Left ventricle myocardium inferior (tissue), 1 donor: ENCODE measurements around the gene SLC35G6. TPM values are rescaled to one million over a fixed set of nuclear protein-coding genes. Genes with fewer than 3 reads are reported as not detected.
"Not testable (repeated sequence)": the region's sequence is repeated elsewhere in the genome, so short reads cannot be mapped to it uniquely, and the experiment has no call there.

Source experiments
- DNase-seq: peaks from one replicate; pipeline ENCODE4 v3.0.0-alpha.2; 2020
- H3K27ac ChIP-seq: fragments of 200-600 bp; replicated peaks from 2 replicates; pipeline ENCODE4 v1.8.0; 2021
- H3K27me3 ChIP-seq: fragments of 200-600 bp; 2 replicates; pipeline ENCODE4 v1.8.0; 2021; ENCODE audit warnings: low read depth
- H3K36me3 ChIP-seq: fragments of 200-600 bp; 2 replicates; pipeline ENCODE4 v1.8.0; 2021
- H3K4me1 ChIP-seq: fragments of 200-600 bp; 2 replicates; pipeline ENCODE4 v1.8.0; 2021
- H3K4me3 ChIP-seq: fragments of 200-600 bp; 2 replicates; pipeline ENCODE4 v1.8.0; 2021; ENCODE audit warnings: mild to moderate bottlenecking, moderate library complexity
- H3K9me3 ChIP-seq: fragments of 200-600 bp; replicated peaks from 2 replicates; pipeline ENCODE4 v1.8.0; 2021
- intact Hi-C: fragments of 100-400 bp; cut with micrococcal nuclease; formaldehyde crosslinking; loops from one replicate; pipeline ENCODE4 v1.11.0; 2022
- total RNA-seq: library from RNA; stranded (reverse); fragmentation: NEBNext Ultra II Directional; extraction: Animal tissue kit (Norgen Biotek cat#: 25700); gene quantifications from one replicate; pipeline ENCODE4 v1.2.1, GENCODE V29; 2021
- TF ChIP-seq, protein P1 (sequence below): fragments of 200-600 bp; IDR thresholded peaks from 2 replicates; pipeline ENCODE4 v1.8.0; 2021; ENCODE audit warnings: antibody characterized with exemption, mild to moderate bottlenecking, borderline replicate concordance
- donor health status: DM: no; HTN: yes; CAD: no; lungs with severe emphysema.

The SLC35G6 gene
- total RNA-seq, 1 donor from 2014 or later = not detected

- peak overlapping the region; percentile 85 for H3K27ac ChIP-seq
- peaks cover 76% of the 10 kb centered on the region for H3K4me1 ChIP-seq
- H3K36me3 ChIP-seq = peaks cover 28% of the 10 kb centered on the region
- TF ChIP-seq, protein P1, sequence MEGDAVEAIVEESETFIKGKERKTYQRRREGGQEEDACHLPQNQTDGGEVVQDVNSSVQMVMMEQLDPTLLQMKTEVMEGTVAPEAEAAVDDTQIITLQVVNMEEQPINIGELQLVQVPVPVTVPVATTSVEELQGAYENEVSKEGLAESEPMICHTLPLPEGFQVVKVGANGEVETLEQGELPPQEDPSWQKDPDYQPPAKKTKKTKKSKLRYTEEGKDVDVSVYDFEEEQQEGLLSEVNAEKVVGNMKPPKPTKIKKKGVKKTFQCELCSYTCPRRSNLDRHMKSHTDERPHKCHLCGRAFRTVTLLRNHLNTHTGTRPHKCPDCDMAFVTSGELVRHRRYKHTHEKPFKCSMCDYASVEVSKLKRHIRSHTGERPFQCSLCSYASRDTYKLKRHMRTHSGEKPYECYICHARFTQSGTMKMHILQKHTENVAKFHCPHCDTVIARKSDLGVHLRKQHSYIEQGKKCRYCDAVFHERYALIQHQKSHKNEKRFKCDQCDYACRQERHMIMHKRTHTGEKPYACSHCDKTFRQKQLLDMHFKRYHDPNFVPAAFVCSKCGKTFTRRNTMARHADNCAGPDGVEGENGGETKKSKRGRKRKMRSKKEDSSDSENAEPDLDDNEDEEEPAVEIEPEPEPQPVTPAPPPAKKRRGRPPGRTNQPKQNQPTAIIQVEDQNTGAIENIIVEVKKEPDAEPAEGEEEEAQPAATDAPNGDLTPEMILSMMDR = no peak
- no peak overlapping the region for H3K4me3 ChIP-seq
- H3K27me3 ChIP-seq = no peaks in the 10 kb centered on the region
- intact Hi-C loops = no loop called here
- no peaks in the 10 kb centered on the region for H3K9me3 ChIP-seq
- DNase-seq = no peak
These were observed 13.0 kb upstream of the SLC35G6 start for GRCh38 chr17:7468290-7468689.

DNA sequence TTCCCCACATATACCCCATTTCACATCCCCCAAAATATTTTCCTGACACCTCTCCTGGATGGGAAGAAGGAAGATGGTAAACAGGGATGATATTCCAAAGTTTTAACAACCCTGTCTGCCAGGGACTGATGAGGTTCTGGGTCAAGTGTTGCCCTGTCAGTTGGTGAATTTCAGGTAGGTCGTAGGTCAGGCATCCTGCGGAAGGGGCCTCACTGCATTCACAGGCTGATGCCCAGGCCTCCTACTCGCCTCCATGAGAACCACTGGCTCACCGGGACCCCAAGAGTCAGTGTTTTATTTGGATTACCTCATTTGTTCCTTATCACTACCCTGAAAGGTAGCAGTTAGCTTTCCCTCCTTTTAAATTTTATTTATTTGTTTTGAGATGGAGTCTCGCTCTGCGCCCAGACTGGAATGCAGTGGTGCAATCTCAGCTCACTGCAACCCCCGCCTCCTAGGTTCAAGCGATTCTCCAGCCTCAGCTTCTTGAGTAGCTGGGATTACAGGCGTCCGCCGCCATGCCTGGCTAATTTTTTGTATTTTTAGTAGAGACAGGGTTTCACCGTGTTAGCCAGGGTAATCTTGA lies 12.3 kb upstream of the SLC35G6 start:
- H3K9me3 ChIP-seq = no peaks in the 10 kb centered on the region
- peaks cover 82% of the 10 kb centered on the region for H3K4me1 ChIP-seq
- H3K27ac ChIP-seq = peak overlapping the region; percentile 85
- no peak for DNase-seq
- intact Hi-C loops = no loop called here
- H3K27me3 ChIP-seq = no peaks in the 10 kb centered on the region
- TF ChIP-seq, protein P1 = no peak
- H3K4me3 ChIP-seq = no peak overlapping the region
- peaks cover 22% of the 10 kb centered on the region for H3K36me3 ChIP-seq

- H3K9me3 ChIP-seq, intact Hi-C loops, H3K27me3 ChIP-seq, DNase-seq, H3K4me3 ChIP-seq: not testable (repeated sequence)
- Histone ChIP-seq H3K27ac (peak overlapping the region; percentile 85), H3K36me3 (peaks cover 15% of the 10 kb centered on the region), H3K4me1 (peaks cover 92% of the 10 kb centered on the region)
These were observed 11.4 kb upstream of the SLC35G6 start for GRCh38 chr17:7469843-7470242.

DNA sequence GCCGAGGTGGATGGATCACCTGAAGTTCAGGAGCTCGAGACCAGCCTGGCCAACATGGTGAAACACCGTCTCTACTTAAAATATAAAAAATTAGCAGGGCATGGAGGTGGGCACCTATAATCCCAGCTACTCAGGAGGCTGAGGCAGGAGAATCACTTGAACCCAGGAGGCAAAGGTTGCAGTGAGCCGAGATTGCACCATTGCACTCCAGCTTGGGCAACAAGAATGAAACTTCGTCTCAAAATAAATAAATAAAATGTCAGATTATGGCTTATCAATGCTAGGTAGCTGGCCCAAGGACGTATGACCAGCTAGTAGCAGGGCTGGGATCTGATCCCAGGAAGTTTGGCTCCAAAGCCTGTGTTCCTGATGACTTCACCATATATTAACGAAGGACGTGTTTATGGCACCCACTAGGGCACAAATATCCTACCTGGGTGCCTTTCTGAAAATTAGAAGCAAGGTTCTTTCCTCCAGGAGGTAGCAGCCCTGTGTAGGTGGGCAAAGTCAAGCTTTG lies 10.7 kb upstream of the SLC35G6 start:
- Histone ChIP-seq H3K27ac (peak overlapping the region; percentile 51), H3K4me1 (peaks cover 95% of the 10 kb centered on the region)
- H3K36me3 ChIP-seq, H3K27me3 ChIP-seq, H3K9me3 ChIP-seq, H3K4me3 ChIP-seq, intact Hi-C loops, DNase-seq: not testable (repeated sequence)

- no peaks in the 10 kb centered on the region for H3K27me3 ChIP-seq
- no peaks in the 10 kb centered on the region for H3K9me3 ChIP-seq
- intact Hi-C loops = no loop called here
- TF ChIP-seq, protein P1 = no peak
- no peak overlapping the region for H3K4me3 ChIP-seq
- H3K27ac ChIP-seq = peak overlapping the region; percentile 41
- DNase-seq = no peak
- H3K36me3 ChIP-seq = no peaks in the 10 kb centered on the region
- peaks cover 95% of the 10 kb centered on the region for H3K4me1 ChIP-seq
These were observed 9.5 kb upstream of the SLC35G6 start for GRCh38 chr17:7471729-7472128.

DNA sequence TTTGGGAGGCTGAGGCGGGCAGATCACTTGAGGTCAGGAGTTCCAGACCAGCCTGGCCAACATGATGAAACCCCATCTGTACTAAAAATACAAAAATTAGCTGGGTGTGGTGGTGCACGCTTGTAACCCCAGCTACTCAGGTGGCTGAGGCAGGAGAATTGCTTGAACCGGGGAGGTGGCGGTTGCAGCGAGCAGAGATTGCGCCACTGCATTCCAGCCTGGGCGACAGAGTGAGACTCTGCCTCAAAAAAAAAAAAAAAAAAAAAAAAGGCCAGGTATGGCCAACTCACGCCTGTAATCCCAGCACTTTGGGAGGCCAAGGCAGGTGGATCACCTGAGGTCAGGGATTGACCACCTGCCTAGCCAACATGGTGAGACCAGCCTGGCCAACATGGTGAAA lies 6.5 kb upstream of the SLC35G6 start:
- H3K9me3 ChIP-seq, H3K36me3 ChIP-seq, DNase-seq, H3K4me3 ChIP-seq, H3K27me3 ChIP-seq, intact Hi-C loops: not testable (repeated sequence)
- H3K4me1 ChIP-seq = peaks cover 94% of the 10 kb centered on the region
- H3K27ac ChIP-seq = peak overlapping the region; percentile 100

DNA sequence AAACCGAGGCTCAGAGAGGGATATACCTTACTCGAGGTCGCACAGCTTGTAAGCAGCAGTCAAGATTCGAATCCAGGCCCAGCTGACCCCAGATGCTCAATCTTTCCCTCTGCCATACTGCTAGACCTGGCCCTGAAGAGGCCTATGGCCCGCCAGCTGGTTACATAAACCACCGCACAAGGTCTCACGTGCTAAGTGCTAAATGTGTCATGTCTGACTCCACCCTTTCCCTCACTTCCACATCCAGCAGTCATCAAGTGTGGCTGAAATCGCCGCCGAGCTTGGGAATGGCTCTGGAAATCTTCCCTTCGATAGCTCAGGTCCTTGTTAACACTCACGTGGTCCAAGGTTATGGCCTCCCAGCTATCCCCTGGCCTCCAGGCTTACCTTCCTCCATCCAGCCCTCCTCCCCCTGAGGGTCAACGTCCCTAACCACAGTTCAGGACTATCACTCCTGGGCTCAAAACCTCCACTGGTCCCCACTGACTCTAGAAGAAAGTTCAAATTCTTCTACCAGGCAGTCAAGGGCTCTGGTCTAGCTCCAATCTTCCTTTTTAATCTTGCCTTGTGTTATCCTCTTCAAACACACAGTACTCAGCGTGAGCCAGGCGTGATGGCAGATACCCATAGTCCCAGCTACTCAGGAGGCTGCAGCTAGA lies 5.4 kb upstream of the SLC35G6 start:
- Histone ChIP-seq H3K4me3 (peak overlapping the region; percentile 100), H3K27ac (peak overlapping the region; percentile 100), H3K36me3 (no peaks in the 10 kb centered on the region), H3K9me3 (no peaks in the 10 kb centered on the region), H3K27me3 (no peaks in the 10 kb centered on the region), H3K4me1 (peaks cover 94% of the 10 kb centered on the region)
- TF ChIP-seq, protein P1 = no peak
- DNase-seq = peak; percentile 61
- intact Hi-C loops = no loop called here
